C4-2B (cell line): Measurements from ENCODE around the gene USP43.

Experiments used
- H3K27ac ChIP-seq: fragments of 450-650 bp; 2 replicates; pipeline ENCODE4 v1.5.1; 2017
- CTCF ChIP-seq: fragments of 450-650 bp; conservative IDR thresholded peaks from 2 replicates; pipeline ENCODE4 v1.5.1; 2017; ENCODE audit warnings: mild to moderate bottlenecking
- ZFX ChIP-seq: fragments of 450-650 bp; IDR thresholded peaks from 2 replicates; pipeline ENCODE4 v1.6.1; 2017

Gene USP43

GRCh38 chr17:9666461-9667050, 21.2 kb downstream of the USP43 start:
- no peak overlapping the region for H3K27ac ChIP-seq
- no peak for TF ChIP-seq CTCF
- TF ChIP-seq ZFX, result no peak

- H3K27ac ChIP-seq, result peak overlapping the region; percentile 88
Observed at GRCh38 chr17:9668517-9668916, 23.2 kb downstream of the USP43 start.

GRCh38 chr17:9669551-9670008, 24.3 kb downstream of the USP43 start:
- TF ChIP-seq CTCF (no peak), ZFX (no peak)
- peak overlapping the region; percentile 88 for H3K27ac ChIP-seq

More at GRCh38 chr17:9668517-9668916, 23.2 kb downstream of the USP43 start:
- no peak for TF ChIP-seq ZFX
- TF ChIP-seq CTCF, result no peak

- peak overlapping the region; percentile 88 for H3K27ac ChIP-seq
- TF ChIP-seq CTCF (no peak), ZFX (no peak)
Observed at GRCh38 chr17:9670596-9670995, 25.3 kb downstream of the USP43 start.

GRCh38 chr17:9671559-9671958, 26.2 kb downstream of the USP43 start:
- TF ChIP-seq CTCF, result no peak
- no peak for TF ChIP-seq ZFX

GRCh38 chr17:9672266-9672665, 26.9 kb downstream of the USP43 start:
- TF ChIP-seq ZFX (no peak), CTCF (no peak)

More at GRCh38 chr17:9671559-9671958, 26.2 kb downstream of the USP43 start:
- H3K27ac ChIP-seq, result peak overlapping the region; percentile 88

GRCh38 chr17:9672691-9673090, 27.4 kb downstream of the USP43 start:
- H3K27ac ChIP-seq, result peak overlapping the region; percentile 88
- TF ChIP-seq CTCF, result no peak
- TF ChIP-seq ZFX, result no peak

More at GRCh38 chr17:9672266-9672665, 26.9 kb downstream of the USP43 start:
- peak overlapping the region; percentile 88 for H3K27ac ChIP-seq
